Measurements from ENCODE around the gene SNAP29.
"Not testable (repeated sequence)": the region's sequence is repeated elsewhere in the genome, so short reads cannot be mapped to it uniquely, and the experiment has no call there.

The SNAP29 gene

DNA sequence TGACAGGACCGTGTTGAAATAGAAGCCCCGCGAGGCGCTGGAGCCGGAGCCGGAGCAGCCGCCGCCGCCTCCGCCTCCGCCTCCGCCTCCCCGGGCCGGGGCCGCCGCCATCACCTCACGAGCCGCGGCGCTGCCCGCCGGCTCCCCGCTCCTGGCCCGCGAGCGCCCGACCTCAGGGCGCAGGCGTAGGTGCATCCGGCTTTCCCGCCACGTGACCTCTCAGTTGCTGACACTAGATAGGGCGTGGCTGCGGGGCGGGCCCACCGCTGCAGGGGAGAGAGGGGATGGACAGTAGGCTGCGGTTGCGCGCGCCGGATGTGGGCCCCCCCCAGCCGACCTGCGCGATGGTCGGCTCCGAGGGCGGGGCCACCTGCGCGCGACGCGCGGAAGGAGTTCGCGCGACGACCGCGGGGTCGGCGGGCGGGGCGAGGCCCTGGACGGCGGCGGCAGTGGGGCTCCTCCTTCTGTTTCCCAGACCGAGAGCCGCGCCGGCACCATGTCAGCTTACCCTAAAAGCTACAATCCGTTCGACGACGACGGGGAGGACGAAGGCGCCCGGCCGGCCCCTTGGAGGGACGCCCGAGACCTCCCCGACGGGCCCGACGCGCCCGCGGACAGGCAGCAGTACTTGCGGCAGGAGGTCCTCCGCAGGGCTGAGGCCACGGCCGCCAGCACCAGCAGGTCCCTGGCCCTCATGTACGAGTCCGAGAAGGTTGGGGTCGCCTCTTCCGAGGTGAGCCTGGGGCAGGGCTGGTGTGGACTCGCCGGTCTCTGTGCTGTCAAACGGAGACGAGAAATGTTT, at the start of gene SNAP29, which contains the start of gene PI4KA:
Gene SNAP29, plus strand, starts transcription at position 393 of the 802 bp plus-strand sequence. Its CDS starts 104 bp downstream, at position 497.
Gene PI4KA, minus strand, starts transcription at position 197 of the 802 bp plus-strand sequence. Its CDS starts 86 bp downstream, at position 111.
- DNase-seq = peak; percentile 98

DNA sequence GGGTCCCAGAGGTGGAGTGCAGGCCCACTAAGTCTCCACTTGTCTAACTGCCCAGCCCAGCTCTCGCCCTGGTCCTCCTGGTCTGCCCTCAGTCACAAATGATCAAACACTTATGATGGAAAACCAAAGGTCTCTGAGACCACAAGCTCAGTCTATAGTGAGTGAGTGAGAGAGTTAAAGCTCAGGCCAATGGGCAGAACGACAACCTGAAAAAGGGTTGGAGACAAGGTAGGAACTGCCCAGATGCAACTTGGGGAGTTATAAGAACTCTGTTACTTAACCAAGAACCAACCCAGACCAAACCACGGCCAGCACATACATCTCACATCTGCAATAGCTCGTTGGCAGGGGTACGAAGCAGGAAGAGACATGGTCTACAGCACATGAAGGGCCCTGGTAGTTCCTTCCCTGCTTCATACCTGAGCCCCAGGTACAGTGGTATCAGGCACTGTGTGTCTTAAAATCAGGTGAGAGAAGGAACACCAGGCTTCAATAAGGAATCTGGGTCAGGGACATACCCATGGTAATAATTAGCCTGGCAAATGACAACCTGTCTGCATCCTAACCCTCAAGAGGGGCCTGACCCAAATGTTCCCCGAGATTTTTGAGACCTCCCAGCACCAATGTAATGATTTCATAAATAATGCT, 49.1 kb upstream of the SNAP29 start:
- DNase-seq = no peak

DNA sequence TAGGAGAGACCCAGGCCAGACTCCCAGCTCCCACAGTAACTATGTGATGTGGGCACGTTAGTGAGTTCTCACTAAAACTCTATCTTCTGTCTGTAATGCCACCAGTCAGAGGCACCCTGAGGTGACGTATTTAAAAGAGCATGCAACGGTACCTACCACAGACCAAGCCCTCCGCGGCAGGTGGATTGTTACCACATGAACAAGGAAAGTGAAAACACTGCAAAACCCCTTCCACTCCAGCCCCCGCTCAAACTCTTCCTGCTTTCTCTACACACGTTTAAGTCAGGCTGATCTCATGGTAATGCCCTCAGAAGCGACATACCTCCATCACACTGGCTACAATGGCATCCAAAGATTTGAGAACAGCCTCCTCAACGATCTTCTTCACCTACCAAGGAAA, 48.2 kb upstream of the SNAP29 start:
- no peak for DNase-seq

DNA sequence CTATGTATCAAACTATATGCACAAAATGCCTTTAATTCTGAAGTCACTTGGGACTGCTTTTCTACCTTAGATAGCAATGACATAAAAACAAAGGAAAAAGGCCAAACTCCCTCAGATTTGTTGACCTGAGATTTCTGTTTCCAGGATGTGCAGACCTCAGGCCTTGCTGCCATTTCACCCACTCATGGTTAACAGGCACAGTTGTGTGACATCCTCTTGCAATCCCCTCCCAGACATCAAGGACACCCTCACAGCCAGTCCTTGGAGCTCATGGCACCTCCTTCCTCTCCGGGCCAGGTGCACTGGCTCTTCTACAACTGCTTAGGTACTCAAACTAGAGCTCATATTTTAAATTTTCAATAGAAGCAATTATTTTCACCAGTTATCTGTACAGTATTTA, 47.6 kb upstream of the SNAP29 start:
- no peak for DNase-seq

DNA sequence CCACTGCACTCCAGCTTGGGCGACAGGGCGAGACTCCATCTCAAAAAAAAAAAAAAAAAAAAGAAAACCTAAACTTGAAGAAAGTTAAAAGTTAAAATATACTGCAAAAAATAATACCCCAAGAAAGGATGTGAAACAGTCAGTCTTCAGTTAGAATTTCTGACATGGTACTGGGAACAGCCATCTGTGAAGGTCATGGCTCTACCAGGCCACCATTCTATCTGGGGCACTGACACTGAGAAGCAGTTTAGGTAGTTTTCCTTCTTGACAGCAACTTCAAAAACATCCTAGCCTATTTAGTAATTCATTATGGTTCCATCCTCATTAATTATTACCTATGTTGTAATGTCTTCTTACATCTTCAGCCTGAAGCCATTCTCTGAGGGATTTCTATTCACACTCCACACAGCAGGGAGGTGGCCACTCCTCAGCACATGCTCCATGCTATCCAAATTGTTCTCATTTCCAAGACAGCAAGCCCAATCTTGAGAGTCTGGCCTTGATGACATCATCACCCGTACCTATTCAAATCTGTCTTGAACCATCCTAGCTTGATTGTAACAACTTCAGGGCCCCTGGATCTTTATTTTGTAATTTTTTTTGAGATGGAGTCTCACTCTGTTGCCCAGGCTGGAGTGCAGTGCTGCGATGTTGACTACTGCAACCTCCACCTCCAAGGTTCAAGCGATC, 46.7 kb upstream of the SNAP29 start:
- DNase-seq = no peak

DNA sequence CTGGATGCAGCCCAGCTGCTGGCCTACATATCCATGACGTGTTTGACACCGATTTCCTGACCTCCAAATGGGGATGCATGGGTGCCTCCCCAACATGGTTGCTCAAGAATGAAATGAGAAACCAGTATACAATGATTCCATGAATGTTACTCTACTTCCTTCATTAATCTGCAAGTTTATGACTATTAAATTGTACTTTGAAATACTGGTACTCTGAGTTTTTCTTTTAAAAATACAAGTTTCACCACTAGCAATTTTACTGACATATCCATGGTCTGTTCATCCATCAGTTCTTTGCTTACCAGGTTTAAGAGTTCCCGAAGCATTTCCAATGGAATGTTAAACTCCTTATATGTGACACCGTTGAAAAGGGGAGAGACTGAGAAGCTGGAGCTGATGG, 45.8 kb upstream of the SNAP29 start:
- no peak for DNase-seq

DNA sequence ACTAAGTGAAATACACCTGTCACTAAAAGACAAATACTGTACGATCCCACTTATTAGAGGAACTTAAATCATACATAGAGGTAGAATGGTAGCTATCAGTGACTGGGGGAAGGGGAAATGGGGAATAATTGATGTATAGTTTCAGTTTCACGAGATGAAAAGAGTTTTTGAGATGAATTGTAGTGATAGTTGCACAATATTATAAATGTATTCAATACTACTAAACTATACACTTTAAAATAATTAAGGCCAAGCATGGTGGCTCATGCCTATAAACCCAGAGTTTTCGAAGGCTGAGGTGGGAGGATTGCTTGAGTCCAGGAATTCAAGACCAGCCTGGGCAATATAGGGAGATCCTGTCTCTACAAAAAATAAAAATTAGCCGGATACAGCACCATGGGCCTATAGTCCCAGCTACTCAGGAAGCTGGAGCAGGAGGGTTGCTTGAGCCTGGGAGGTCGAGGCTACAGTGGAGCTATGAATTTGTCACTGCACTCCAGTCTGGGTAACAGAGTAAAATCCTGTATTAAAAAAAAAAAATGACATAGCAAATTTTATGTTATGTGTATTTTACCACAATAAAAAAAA, 44.5 kb upstream of the SNAP29 start:
- no peak for DNase-seq

DNA sequence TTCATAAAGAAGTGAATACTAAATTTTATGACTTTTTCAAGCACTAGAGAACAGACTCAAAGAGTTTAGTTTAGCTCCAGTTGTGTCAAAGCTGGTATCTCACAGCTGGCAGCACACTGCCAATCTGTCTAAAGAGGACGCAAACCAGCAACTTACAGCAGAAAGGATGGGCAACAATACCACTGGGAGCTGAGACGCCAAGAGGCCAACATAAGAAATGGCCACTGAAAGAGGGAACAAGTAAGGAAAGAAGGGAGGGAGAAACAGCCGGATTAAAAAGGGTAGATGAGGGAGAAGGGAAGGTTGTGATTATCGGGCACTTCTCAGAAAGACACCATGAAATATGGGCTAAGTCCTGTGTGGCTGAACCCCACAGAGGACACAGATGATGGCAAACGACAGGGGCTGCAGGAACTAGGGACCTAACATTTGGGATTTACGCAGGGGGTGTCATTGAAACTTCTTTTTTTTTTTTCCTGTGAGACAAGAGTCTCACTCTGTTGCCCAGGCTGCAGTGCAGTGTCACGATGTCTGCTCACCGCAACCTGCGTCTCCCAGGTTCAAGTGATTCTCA, 43.2 kb upstream of the SNAP29 start:
- no peak for DNase-seq

DNA sequence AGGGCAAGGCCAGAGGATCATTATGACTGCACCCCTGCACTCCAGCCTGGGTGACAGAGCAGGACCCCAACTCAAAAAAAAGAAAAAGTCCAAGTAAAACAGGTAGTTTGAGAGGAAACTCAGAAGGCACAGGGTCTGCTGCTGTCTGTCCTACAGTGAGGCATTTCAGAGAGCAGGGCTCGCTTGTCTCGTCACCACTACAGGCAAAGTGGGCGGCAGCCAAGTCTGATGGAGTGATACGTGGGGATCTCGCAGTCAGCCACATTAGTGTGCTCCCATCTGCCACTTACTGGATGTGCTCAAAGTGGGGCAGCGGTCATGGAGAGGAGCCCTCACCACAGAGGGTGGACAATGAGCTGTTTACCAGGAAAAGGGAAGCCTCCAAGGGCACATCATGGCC, 42.2 kb upstream of the SNAP29 start:
- no peak for DNase-seq

DNA sequence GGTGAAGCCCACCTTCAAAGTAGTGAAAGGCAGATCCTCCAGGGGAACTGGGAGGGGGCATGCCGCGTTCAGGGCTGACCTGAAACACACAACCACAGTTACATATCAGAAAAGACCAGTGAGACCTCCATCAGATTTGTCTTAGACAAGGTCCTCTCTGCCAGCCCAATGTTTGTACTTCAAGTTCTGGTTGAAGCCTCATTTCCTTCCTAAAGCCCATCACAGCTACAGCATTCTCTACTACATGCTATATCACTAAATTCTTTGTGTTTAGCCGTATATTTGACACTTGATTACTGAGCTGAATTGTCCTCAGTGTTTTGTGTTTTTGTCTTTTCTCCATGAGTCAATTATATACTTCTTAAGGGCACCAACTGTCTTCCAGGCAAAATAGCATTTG, 40.3 kb upstream of the SNAP29 start:
- DNase-seq = no peak

DNA sequence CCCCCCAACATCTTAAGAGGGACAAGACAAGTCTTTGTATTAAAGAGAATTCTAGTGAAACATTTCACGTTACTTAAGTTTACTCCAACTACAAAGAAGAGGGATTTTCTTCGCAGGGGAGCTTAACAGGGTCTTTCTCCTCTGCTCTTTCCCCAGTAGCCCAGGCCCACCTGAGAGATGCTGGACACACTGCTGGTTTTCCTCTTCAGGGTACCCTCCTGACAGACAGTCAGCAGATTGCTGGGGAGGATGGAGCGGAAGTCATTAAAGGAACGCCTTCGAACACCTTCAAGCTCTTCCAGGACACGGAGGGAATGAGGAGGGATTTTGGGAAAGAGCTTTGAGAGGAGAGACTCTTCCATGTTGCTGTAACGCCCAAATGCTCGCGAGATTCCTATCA, 39.3 kb upstream of the SNAP29 start:
- no peak for DNase-seq

DNA sequence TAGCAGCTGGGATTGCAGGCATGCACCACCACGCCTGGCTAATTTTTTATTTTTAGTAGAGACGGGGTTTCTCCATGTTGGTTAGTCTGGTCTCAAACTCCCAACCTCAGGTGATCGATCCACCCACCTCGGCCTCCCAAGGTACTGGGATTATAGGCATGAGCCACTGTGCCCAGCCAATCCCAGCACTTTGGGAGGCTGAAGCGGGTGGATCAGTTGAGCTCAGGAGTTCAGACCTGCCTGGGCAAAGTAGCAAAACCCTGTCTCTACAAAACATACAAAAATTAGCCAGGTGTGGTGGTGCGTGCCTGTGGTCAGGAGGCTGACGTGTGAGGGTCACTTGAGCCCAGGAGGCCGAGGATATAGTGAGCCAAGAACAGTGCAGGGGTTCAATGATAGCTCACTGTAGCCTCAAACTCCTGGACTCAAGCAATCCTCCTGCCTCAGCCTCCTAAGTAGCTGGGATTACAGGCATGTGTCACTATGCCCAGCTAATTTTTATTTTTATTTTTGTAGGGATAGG, 37.0 kb upstream of the SNAP29 start:
- not testable (repeated sequence) for DNase-seq

DNA sequence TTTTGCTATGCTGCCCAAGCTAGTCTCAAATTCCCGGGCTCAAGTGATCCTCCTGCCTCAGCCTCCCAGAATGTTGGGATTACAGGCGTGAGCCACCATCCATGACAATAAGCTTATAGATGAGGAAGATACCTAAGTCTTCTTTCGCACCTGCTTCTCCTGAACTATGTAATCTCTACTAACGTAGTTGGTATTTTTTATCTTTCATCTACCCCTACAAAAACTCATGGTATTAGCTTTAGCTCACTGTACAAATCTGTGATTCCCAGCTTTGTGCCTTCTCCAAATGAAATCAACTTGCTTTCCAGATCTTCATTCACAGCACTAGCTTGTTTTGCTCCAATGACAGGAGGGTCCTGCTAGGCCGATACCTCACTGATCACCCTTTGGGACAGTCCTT, 36.6 kb upstream of the SNAP29 start:
- DNase-seq = no peak

DNA sequence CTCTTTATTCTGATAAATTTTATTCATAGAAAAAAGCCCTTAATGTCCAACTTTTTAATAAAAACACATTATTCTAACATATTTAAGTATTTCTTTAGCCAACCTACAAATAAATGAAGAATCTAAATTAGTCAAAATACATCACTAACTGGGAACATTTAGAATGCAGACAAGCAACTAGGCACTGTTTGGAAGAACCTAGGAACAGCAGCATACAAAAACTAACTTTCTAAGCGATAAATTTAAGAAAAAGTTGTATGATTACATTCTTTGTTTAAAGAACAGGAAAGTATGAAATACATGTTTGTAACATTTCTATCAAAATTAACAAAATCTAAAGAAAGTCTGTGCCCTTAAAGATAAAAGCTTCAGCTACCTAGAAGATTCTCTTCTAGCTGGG, 35.5 kb upstream of the SNAP29 start:
- no peak for DNase-seq

DNA sequence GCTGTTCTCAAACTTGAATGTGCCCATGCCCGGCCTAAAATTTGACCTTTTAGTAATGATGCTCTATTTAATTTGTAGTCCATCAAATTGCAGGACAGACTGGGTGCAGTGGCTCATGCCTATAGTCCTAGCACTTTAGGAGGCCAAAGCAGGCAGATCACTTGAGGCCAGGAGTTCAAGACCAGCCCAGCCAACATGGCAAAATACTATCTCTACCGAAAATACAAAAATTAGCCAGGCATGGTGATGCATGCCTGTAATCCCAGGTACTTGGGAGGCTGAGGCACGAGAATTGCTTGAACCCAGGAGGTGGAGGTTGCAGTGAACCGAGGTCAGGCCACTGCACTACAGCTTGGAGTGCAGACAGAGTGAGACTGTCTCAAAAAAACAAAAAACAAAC, 33.6 kb upstream of the SNAP29 start:
- DNase-seq = not testable (repeated sequence)

DNA sequence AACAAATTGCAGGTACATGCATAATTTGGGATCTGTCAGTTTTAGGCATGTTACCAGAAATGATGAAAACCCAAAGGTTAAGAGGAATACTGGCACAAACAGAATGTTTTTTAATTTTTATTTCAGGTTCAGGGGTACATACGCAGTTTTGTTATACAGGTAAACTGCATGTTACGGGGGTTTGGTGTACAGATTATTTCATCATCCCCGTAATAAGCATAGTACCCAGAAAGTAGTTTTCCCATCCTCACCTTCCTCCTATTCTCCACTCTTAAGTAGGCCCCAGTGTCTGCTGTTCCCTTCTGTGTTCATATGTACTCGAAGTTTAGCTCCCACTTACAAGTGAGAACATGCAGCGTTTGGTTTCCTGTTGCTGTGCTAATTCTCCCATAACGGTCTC, 33.2 kb upstream of the SNAP29 start:
- no peak for DNase-seq

DNA sequence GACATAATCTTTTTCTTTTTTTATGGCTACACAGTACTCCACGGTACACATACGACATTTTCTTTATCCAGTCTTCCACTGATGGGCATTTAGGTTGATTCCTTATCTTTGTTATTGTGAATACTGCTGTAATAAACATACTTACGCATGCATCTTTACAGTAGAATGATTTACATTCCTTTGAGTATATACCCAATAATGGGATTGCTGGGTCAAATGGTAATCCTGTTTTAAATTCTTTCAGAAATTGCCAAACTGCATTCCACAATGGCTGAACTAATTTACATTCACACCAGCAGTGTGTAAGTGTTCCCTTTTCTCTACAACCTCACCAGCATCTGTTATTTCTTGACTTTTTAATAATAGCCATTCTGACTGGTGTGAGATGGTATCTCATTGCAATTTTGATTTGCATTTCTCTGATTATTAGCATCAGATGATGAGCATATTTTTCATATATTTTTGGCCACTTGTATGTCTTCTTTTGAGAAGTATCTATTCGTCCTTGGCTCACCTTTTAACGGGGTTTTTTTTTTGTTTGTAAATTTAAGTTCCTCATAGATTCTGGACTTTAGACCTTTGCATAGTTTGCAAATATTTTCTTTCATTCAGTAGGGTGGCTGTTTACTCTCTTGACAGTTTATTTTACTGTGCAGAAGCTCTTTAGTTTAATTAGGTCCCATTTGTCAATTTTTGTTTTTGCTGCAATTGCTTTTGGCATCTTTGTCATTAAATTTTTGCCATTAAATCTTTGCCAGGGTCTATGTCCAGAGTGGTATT, 32.2 kb upstream of the SNAP29 start:
- not testable (repeated sequence) for DNase-seq

DNA sequence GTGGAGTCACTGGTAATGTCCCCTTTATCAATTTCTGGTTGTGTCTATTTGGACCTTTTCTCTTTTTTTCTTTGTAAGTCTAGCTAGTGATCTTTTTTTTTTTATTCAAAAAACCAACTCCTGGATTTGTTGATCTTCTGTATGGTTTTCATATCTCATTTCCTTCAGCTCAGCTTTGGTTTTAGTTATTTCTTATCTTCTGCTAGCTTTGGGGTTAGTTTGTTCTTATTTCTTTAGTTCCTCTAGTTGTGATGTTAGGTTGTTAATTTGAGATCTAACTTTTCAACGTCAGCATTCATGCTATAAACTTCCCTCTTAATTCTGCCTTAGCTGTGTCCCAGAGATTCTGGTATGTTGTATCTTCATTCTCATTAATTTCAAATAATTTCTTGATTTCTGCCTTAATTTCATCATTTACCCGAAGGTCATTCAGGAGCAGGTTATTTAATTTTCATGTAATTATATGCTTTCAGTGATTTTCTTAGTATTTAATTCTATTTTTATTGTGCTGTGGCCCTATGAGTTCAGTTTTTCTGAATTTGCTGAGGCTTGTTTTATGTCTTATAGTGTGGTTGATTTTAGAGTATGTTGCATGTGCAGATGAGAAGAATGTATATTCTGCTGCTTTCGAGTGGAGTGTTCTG, 29.2 kb upstream of the SNAP29 start:
- DNase-seq = no peak

DNA sequence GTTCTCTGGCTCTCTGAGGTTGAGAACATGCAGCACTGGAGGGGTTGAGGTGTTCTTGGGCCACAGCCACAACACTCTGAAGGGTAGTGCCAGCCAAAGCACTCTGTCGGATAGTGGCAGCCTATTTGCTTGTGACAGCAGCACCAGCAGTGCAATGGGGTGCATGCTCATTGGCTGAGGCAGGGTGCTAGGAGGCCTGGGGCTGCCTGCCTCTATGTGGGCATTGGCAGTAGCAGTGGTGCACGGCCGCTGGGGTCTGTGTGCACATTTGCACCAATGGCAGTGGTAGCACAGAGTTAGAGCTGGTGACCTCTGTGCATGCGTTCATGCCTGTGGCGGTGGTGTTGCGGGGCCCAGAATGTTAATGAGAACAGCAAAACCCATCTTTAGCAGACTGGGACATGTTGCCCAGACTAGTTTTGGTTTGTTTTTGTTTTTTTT, 25.6 kb upstream of the SNAP29 start:
- DNase-seq = no peak

DNA sequence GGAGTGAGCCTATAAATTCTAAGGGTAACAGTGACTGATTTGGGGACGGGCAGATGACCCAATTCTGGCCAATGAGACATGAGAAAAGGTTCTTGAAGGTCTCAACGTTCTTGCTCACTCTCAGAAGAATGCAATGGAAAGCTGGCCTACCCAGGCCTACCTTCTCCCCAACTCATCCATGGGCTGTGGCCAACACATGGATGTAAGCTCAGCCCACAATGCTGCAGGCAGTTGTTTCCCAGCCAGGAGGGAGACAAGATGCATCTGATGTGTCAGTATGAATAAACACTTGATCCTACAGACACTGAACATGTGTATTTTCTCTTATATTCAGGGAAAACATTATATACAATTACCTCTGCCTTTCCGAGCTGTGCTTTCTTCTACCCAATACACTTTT, 24.6 kb upstream of the SNAP29 start:
- DNase-seq = no peak

DNA sequence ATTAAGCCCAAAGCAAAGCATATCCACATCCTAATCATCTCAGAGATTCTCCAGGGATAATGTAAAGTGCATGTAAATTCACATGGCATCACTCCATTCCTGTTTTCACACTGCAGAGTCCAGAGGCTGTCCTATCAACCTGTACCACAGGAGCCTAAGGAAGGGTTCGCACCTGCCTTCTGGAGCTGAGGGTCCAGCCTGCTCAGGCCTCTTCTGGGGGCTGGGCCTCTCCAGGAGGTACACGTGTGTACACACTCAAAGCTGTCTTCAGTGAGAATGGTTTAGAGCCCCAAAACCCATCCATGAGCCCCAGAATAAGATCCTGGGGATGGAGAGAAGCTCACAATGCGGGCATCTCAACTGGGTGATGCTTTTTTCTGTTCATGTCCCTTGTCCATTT, 24.1 kb upstream of the SNAP29 start:
- no peak for DNase-seq
